Measurements from ENCODE around the gene BRWD1.

DNA sequence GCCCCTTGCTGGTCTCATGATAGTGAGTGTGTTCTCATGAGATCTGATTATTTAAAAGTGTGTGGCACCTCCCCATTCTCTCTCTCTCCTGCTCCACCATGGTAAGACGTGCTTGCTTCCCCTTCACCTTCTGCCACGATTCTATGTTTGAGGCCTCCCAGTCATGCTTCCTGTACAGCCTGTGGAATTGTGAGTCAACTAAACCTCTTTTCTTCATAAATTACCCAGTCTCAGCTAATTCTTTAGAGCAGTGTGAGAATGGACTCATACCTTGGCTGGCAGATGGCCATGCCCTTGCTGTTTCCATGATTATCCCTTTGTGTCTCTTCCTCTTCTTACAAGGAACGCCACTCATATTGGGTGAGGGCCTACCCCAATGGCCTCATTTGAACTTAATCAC is 170.5 kb downstream of the BRWD1 start:
- TF ChIP-seq, protein P1, sequence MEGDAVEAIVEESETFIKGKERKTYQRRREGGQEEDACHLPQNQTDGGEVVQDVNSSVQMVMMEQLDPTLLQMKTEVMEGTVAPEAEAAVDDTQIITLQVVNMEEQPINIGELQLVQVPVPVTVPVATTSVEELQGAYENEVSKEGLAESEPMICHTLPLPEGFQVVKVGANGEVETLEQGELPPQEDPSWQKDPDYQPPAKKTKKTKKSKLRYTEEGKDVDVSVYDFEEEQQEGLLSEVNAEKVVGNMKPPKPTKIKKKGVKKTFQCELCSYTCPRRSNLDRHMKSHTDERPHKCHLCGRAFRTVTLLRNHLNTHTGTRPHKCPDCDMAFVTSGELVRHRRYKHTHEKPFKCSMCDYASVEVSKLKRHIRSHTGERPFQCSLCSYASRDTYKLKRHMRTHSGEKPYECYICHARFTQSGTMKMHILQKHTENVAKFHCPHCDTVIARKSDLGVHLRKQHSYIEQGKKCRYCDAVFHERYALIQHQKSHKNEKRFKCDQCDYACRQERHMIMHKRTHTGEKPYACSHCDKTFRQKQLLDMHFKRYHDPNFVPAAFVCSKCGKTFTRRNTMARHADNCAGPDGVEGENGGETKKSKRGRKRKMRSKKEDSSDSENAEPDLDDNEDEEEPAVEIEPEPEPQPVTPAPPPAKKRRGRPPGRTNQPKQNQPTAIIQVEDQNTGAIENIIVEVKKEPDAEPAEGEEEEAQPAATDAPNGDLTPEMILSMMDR (IDR thresholded peaks at IDR 0.05; ENCODE audit: insufficient read depth, low read length, poor library complexity, severe bottlenecking): no peak
- TF ChIP-seq EZH2phosphoT487 (conservative IDR thresholded peaks at IDR 0.05; ENCODE audit: low read length): no peak
